HG03060 (cell line): ENCODE results near the gene NFATC2.

Experiments
- ATAC-seq: cut with Tn5 transposase; IDR thresholded peaks from one replicate; pipeline ENCODE4 v1.9.1; 2021; ENCODE audit warnings: low read depth, moderate number of reproducible peaks; ENCODE audit not compliant: unreplicated experiment

The NFATC2 gene

GRCh38 chr20:51439160-51439689 is 103.3 kb downstream of the NFATC2 start:
- ATAC-seq: no peak

GRCh38 chr20:51438136-51438535 is 104.4 kb downstream of the NFATC2 start:
- ATAC-seq: no peak

GRCh38 chr20:51437182-51437924 is 105.2 kb downstream of the NFATC2 start:
- ATAC-seq: no peak

GRCh38 chr20:51434580-51435247 is 107.8 kb downstream of the NFATC2 start:
- no peak for ATAC-seq

GRCh38 chr20:51434026-51434425 is 108.5 kb downstream of the NFATC2 start:
- ATAC-seq: no peak

- ATAC-seq: no peak
These were observed 109.6 kb downstream of the NFATC2 start for GRCh38 chr20:51432875-51433274.

GRCh38 chr20:51432251-51432784 is 110.2 kb downstream of the NFATC2 start:
- ATAC-seq: no peak

- ATAC-seq: no peak
These were observed 111.2 kb downstream of the NFATC2 start for GRCh38 chr20:51431321-51431720.

- no peak for ATAC-seq
These were observed 112.1 kb downstream of the NFATC2 start for GRCh38 chr20:51430198-51430950.

- no peak for ATAC-seq
These were observed 112.8 kb downstream of the NFATC2 start for GRCh38 chr20:51429696-51430095.

- no peak for ATAC-seq
These were observed 113.4 kb downstream of the NFATC2 start for GRCh38 chr20:51429144-51429482.

GRCh38 chr20:51428401-51429143 is 113.9 kb downstream of the NFATC2 start:
- no peak for ATAC-seq

GRCh38 chr20:51427651-51428291 is 114.7 kb downstream of the NFATC2 start:
- no peak for ATAC-seq

GRCh38 chr20:51426718-51427650 is 115.5 kb downstream of the NFATC2 start:
- ATAC-seq: no peak

GRCh38 chr20:51425347-51426106 is 117.0 kb downstream of the NFATC2 start:
- no peak for ATAC-seq

GRCh38 chr20:51424270-51425117 is 118.0 kb downstream of the NFATC2 start:
- ATAC-seq: no peak

GRCh38 chr20:51423810-51424209 is 118.7 kb downstream of the NFATC2 start:
- no peak for ATAC-seq
